GM13976 (cell line): ENCODE results near the gene MOCOS.

Experiments used
- DNase-seq: peaks from one replicate; pipeline ENCODE4 v3.0.0; 2012; ENCODE audit warnings: low spot score
- in situ Hi-C: fragments of 300-500 bp; cut with MboI; formaldehyde crosslinking; loops from one replicate; pipeline ENCODE4 v1.12.0; 2022; ENCODE audit warnings: low sequenced_read_pairs, mixed read lengths, inconsistent platforms; ENCODE audit not compliant: unreplicated experiment
- TF ChIP-seq, protein P1 (sequence below): IDR thresholded peaks from 2 replicates; pipeline ENCODE4 v1.5.1; 2012; ENCODE audit warnings: borderline replicate concordance, mild to moderate bottlenecking; ENCODE audit not compliant: insufficient read depth; ENCODE audit errors: extremely low read depth, missing control alignments, control extremely low read depth

MOCOS gene

GRCh38 chr18:36312806-36313395 lies 125.6 kb downstream of the MOCOS start:
- no peak for DNase-seq
- TF ChIP-seq, protein P1, sequence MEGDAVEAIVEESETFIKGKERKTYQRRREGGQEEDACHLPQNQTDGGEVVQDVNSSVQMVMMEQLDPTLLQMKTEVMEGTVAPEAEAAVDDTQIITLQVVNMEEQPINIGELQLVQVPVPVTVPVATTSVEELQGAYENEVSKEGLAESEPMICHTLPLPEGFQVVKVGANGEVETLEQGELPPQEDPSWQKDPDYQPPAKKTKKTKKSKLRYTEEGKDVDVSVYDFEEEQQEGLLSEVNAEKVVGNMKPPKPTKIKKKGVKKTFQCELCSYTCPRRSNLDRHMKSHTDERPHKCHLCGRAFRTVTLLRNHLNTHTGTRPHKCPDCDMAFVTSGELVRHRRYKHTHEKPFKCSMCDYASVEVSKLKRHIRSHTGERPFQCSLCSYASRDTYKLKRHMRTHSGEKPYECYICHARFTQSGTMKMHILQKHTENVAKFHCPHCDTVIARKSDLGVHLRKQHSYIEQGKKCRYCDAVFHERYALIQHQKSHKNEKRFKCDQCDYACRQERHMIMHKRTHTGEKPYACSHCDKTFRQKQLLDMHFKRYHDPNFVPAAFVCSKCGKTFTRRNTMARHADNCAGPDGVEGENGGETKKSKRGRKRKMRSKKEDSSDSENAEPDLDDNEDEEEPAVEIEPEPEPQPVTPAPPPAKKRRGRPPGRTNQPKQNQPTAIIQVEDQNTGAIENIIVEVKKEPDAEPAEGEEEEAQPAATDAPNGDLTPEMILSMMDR: no peak
- in situ Hi-C loops: no loop called here

GRCh38 chr18:36314098-36314497 lies 126.8 kb downstream of the MOCOS start:
- TF ChIP-seq, protein P1: no peak
- no peak for DNase-seq
- in situ Hi-C loops: no loop called here

DNA sequence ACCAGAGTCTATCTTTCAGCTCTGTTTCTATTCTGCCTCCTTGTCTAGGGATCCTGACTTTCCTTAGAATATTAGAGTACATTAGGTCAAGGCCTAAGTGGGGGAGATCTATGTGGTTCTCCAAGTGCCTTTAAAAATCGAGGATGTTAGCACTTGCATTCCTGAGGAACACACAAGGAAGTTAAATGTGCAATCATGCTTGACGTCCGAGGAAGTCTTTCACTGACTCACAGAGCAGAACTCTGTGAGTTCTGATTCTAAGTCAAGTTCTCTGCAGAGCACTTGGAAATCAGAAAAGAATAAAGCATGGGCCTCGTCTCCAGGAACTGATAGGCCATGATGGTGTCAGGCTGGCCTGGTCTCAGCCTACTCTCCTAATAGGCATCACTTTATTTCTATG lies 127.5 kb downstream of the MOCOS start:
- in situ Hi-C loops: no loop called here
- TF ChIP-seq, protein P1: no peak
- no peak for DNase-seq

DNA sequence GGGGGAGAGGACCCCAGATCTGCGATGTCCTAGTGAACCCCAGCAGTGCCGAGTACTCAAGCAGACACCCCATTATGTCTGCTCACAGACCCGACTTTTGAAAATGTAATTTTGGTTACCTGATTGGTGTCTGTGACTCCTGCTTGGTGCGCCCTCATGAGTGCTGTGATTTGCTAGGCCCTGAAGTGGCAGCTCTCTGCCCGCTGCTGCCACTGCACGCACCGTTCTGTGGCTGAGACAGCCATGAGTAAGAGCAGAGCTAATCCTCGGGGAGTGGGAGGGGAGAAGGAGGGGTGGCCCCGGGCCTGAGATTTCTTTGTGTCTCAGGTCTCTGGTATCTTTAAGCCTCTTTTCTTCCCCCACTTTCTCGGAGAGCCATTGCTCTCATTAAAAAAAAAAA lies 128.4 kb downstream of the MOCOS start:
- DNase-seq: no peak
- TF ChIP-seq, protein P1: no peak
- in situ Hi-C loops: no loop called here

DNA sequence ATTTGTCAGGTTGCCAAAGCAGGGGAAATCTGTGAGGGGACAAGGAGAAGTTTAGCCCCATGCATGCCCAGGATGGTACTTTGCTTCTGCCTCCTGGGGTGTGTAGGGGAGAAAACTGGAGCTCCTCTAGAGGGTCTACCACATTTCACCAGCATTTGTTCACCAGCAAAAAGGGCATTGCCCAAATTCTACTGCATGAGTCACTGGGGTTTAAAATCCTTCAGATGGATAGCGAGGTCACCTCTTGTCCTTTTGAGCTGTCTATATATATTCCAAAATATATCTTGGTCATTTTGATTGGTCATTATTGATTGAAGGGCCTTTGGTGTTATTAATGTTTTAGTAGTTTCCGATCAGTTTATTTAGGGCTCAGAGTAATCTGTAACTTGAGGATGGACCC lies 128.9 kb downstream of the MOCOS start:
- TF ChIP-seq, protein P1: no peak
- no peak for DNase-seq
- in situ Hi-C loops: no loop called here
